ENCODE results near the gene ROBO1.

ROBO1 gene

GRCh38 chr3:78708565-78709073 is 1059.2 kb downstream of the ROBO1 start:
- Histone ChIP-seq H3K4me1 (ENCODE audit: control insufficient read depth, insufficient read depth, low read length) (no peaks in the 10 kb centered on the region), H3K9me3 (ENCODE audit: control insufficient read depth, insufficient read depth, low read length) (no peaks in the 10 kb centered on the region), H3K9ac (ENCODE audit: low read depth, low read length) (no peak overlapping the region), H3K36me3 (ENCODE audit: control insufficient read depth, insufficient read depth, low read length) (no peaks in the 10 kb centered on the region), H3K4me3 (ENCODE audit: low read depth, low read length) (no peak overlapping the region), H3K27ac (ENCODE audit: low read depth, low read length) (no peak overlapping the region), H3K27me3 (ENCODE audit: control insufficient read depth, insufficient read depth, low read length) (no peaks in the 10 kb centered on the region)

DNA sequence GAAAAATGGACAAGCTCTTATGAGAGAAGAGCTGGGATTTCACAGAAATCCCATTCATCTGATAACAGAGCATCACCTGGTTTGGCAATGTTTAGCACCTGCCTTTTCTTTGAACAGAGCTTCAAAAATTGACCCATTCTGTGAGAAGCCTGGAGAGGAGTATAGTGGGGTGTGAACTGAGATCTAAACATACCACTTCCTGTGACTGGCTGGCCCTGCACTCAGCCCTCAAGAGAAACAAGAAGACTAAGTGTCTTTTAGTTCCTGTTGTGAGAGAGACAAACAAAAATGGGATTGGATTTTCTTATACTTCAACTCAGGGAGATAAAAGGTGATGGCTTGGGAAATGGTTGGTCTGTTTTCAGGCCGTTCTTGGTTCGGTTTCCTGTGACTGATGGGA is 1060.2 kb downstream of the ROBO1 start:
- no peaks in the 10 kb centered on the region for H3K4me1 ChIP-seq (ENCODE audit: control insufficient read depth, insufficient read depth, low read length)
- no peak overlapping the region for H3K4me3 ChIP-seq (ENCODE audit: low read depth, low read length)
- no peaks in the 10 kb centered on the region for H3K27me3 ChIP-seq (ENCODE audit: control insufficient read depth, insufficient read depth, low read length)
- no peaks in the 10 kb centered on the region for H3K36me3 ChIP-seq (ENCODE audit: control insufficient read depth, insufficient read depth, low read length)
- no peak overlapping the region for H3K9ac ChIP-seq (ENCODE audit: low read depth, low read length)
- no peaks in the 10 kb centered on the region for H3K9me3 ChIP-seq (ENCODE audit: control insufficient read depth, insufficient read depth, low read length)
- no peak overlapping the region for H3K27ac ChIP-seq (ENCODE audit: low read depth, low read length)

- Histone ChIP-seq H3K4me1 (ENCODE audit: control insufficient read depth, insufficient read depth, low read length) (no peaks in the 10 kb centered on the region), H3K36me3 (ENCODE audit: control insufficient read depth, insufficient read depth, low read length) (no peaks in the 10 kb centered on the region), H3K27me3 (ENCODE audit: control insufficient read depth, insufficient read depth, low read length) (no peaks in the 10 kb centered on the region), H3K4me3 (ENCODE audit: low read depth, low read length) (no peak overlapping the region), H3K27ac (ENCODE audit: low read depth, low read length) (no peak overlapping the region), H3K9ac (ENCODE audit: low read depth, low read length) (no peak overlapping the region), H3K9me3 (ENCODE audit: control insufficient read depth, insufficient read depth, low read length) (no peaks in the 10 kb centered on the region)
Observed at GRCh38 chr3:78706906-78707523, 1060.8 kb downstream of the ROBO1 start.

GRCh38 chr3:78703944-78704343 is 1063.9 kb downstream of the ROBO1 start:
- H3K9ac ChIP-seq (ENCODE audit: low read depth, low read length): no peak overlapping the region
- H3K27ac ChIP-seq (ENCODE audit: low read depth, low read length): no peak overlapping the region
- no peaks in the 10 kb centered on the region for H3K9me3 ChIP-seq (ENCODE audit: control insufficient read depth, insufficient read depth, low read length)
- H3K4me3 ChIP-seq (ENCODE audit: low read depth, low read length): no peak overlapping the region
- H3K27me3 ChIP-seq (ENCODE audit: control insufficient read depth, insufficient read depth, low read length): no peaks in the 10 kb centered on the region
- no peaks in the 10 kb centered on the region for H3K36me3 ChIP-seq (ENCODE audit: control insufficient read depth, insufficient read depth, low read length)
- H3K4me1 ChIP-seq (ENCODE audit: control insufficient read depth, insufficient read depth, low read length): no peaks in the 10 kb centered on the region

DNA sequence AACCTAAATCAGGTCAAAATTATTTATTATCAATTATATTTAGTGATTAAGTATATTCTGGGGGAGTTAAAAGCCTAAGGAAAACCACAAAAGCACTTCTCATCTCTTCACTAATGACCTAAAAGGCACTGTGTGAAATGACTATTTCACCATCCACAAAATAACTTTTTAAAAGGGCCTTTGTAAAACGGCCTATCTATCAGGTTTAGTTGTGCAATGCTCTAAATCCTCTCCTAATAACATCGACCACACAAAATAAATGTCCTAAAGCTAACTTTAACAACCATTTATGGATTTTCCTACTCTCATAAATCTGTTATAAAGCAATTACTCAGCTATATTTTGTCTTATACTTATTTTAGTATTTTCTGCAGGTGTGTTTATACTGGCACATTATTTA is 1066.3 kb downstream of the ROBO1 start:
- Histone ChIP-seq H3K4me3 (ENCODE audit: low read depth, low read length) (no peak overlapping the region), H3K27me3 (ENCODE audit: control insufficient read depth, insufficient read depth, low read length) (no peaks in the 10 kb centered on the region), H3K27ac (ENCODE audit: low read depth, low read length) (no peak overlapping the region), H3K36me3 (ENCODE audit: control insufficient read depth, insufficient read depth, low read length) (no peaks in the 10 kb centered on the region), H3K9me3 (ENCODE audit: control insufficient read depth, insufficient read depth, low read length) (no peaks in the 10 kb centered on the region), H3K4me1 (ENCODE audit: control insufficient read depth, insufficient read depth, low read length) (no peaks in the 10 kb centered on the region), H3K9ac (ENCODE audit: low read depth, low read length) (no peak overlapping the region)

GRCh38 chr3:78698431-78698830 is 1069.4 kb downstream of the ROBO1 start:
- H3K4me1 ChIP-seq (ENCODE audit: control insufficient read depth, insufficient read depth, low read length): no peaks in the 10 kb centered on the region
- H3K9ac ChIP-seq (ENCODE audit: low read depth, low read length): no peak overlapping the region
- H3K36me3 ChIP-seq (ENCODE audit: control insufficient read depth, insufficient read depth, low read length): no peaks in the 10 kb centered on the region
- no peak overlapping the region for H3K27ac ChIP-seq (ENCODE audit: low read depth, low read length)
- no peaks in the 10 kb centered on the region for H3K9me3 ChIP-seq (ENCODE audit: control insufficient read depth, insufficient read depth, low read length)
- no peak overlapping the region for H3K4me3 ChIP-seq (ENCODE audit: low read depth, low read length)
- no peaks in the 10 kb centered on the region for H3K27me3 ChIP-seq (ENCODE audit: control insufficient read depth, insufficient read depth, low read length)

DNA sequence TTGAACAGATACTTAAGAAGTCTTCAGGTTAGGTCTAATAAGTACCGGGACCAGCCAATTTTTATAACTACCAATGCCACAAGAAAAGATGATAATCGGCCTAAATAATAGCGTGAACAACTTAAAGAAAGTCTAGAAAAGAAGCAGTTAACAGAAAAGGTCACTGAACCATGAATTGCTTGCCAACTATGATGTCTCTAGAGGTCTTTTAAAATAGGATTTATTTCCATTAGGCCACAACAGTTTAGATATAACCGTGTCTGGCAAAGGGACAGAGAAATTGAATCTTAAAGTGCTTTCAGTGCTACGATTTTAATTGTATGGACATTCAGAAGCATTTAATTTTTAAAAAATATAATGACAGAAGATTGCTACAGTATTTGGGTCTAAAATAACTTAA is 1070.4 kb downstream of the ROBO1 start:
- H3K36me3 ChIP-seq (ENCODE audit: control insufficient read depth, insufficient read depth, low read length): no peaks in the 10 kb centered on the region
- H3K4me3 ChIP-seq (ENCODE audit: low read depth, low read length): no peak overlapping the region
- no peak overlapping the region for H3K9ac ChIP-seq (ENCODE audit: low read depth, low read length)
- no peaks in the 10 kb centered on the region for H3K4me1 ChIP-seq (ENCODE audit: control insufficient read depth, insufficient read depth, low read length)
- no peaks in the 10 kb centered on the region for H3K27me3 ChIP-seq (ENCODE audit: control insufficient read depth, insufficient read depth, low read length)
- no peaks in the 10 kb centered on the region for H3K9me3 ChIP-seq (ENCODE audit: control insufficient read depth, insufficient read depth, low read length)
- no peak overlapping the region for H3K27ac ChIP-seq (ENCODE audit: low read depth, low read length)

GRCh38 chr3:78690766-78691165 is 1077.0 kb downstream of the ROBO1 start:
- Histone ChIP-seq H3K9me3 (ENCODE audit: control insufficient read depth, insufficient read depth, low read length) (no peaks in the 10 kb centered on the region), H3K4me3 (ENCODE audit: low read depth, low read length) (no peak overlapping the region), H3K27me3 (ENCODE audit: control insufficient read depth, insufficient read depth, low read length) (no peaks in the 10 kb centered on the region), H3K9ac (ENCODE audit: low read depth, low read length) (no peak overlapping the region), H3K27ac (ENCODE audit: low read depth, low read length) (no peak overlapping the region), H3K36me3 (ENCODE audit: control insufficient read depth, insufficient read depth, low read length) (peaks cover 5% of the 10 kb centered on the region), H3K4me1 (ENCODE audit: control insufficient read depth, insufficient read depth, low read length) (no peaks in the 10 kb centered on the region)

DNA sequence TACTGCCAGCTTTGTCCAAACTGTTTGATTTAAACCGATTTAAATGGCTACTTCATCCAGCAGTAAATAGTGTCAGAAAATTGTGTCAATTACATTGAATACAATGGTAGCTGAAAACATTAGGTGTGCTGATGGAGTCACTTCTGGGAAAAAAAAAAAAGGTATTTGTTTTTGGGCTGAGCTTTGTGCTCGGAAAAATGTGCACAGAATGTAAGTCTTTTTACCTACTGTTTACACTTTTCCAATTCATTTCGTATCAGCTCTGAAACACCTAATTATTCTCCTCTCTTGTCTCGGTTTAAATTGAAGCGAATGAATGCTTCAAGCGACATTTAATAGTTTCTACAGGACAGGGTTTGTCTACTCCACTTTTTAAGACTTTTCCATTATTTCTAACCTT is 1078.4 kb downstream of the ROBO1 start:
- Histone ChIP-seq H3K9ac (ENCODE audit: low read depth, low read length) (no peak overlapping the region), H3K27ac (ENCODE audit: low read depth, low read length) (no peak overlapping the region)

DNA sequence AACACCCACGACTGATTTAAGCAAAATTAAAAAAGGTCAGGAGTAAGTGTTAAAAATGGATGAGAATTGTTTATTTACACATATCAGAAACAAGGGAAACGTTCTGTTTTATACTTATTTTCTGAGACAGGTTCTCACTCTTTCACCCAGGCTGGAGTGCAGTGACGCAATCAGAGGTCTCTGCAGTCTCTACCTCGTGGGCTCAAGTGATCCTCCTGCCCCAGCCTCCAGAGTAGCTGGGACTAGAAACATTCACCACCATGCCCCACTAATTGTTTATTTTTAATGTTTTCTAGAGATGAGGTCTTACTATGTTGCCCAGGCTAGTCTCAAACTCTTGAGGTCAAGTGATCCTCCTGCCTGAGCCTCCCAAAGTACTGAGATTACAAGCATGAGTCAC is 1080.3 kb downstream of the ROBO1 start:
- H3K27me3 ChIP-seq (ENCODE audit: control insufficient read depth, insufficient read depth, low read length): no peaks in the 10 kb centered on the region
- H3K36me3 ChIP-seq (ENCODE audit: control insufficient read depth, insufficient read depth, low read length): peaks cover 10% of the 10 kb centered on the region
- H3K27ac ChIP-seq (ENCODE audit: low read depth, low read length): no peak overlapping the region
- H3K4me3 ChIP-seq (ENCODE audit: low read depth, low read length): no peak overlapping the region
- H3K4me1 ChIP-seq (ENCODE audit: control insufficient read depth, insufficient read depth, low read length): no peaks in the 10 kb centered on the region
- no peaks in the 10 kb centered on the region for H3K9me3 ChIP-seq (ENCODE audit: control insufficient read depth, insufficient read depth, low read length)
- no peak overlapping the region for H3K9ac ChIP-seq (ENCODE audit: low read depth, low read length)

More for the DNA sequence above, 1078.4 kb downstream of the ROBO1 start:
- H3K36me3 ChIP-seq (ENCODE audit: control insufficient read depth, insufficient read depth, low read length): peaks cover 10% of the 10 kb centered on the region
- H3K4me1 ChIP-seq (ENCODE audit: control insufficient read depth, insufficient read depth, low read length): no peaks in the 10 kb centered on the region
- H3K27me3 ChIP-seq (ENCODE audit: control insufficient read depth, insufficient read depth, low read length): no peaks in the 10 kb centered on the region
- H3K4me3 ChIP-seq (ENCODE audit: low read depth, low read length): no peak overlapping the region
- no peaks in the 10 kb centered on the region for H3K9me3 ChIP-seq (ENCODE audit: control insufficient read depth, insufficient read depth, low read length)

- H3K27ac ChIP-seq (ENCODE audit: low read depth, low read length): no peak overlapping the region
- no peak overlapping the region for H3K4me3 ChIP-seq (ENCODE audit: low read depth, low read length)
- no peaks in the 10 kb centered on the region for H3K27me3 ChIP-seq (ENCODE audit: control insufficient read depth, insufficient read depth, low read length)
- no peaks in the 10 kb centered on the region for H3K9me3 ChIP-seq (ENCODE audit: control insufficient read depth, insufficient read depth, low read length)
- H3K9ac ChIP-seq (ENCODE audit: low read depth, low read length): no peak overlapping the region
- no peaks in the 10 kb centered on the region for H3K4me1 ChIP-seq (ENCODE audit: control insufficient read depth, insufficient read depth, low read length)
- peaks cover 12% of the 10 kb centered on the region for H3K36me3 ChIP-seq (ENCODE audit: control insufficient read depth, insufficient read depth, low read length)
Observed at GRCh38 chr3:78683284-78683683, 1084.5 kb downstream of the ROBO1 start.
